NAMALWA (cell line): ENCODE measurements around the gene STIMATE.
A peak's percentile ranks its signal among the peaks of the same experiment; 100 is the strongest.

Source experiments
- DNase-seq: peaks from one replicate; pipeline ENCODE4 v3.0.0-alpha.2; 2015; ENCODE audit warnings: low spot score

The STIMATE gene

GRCh38 chr3:52841211-52841980 is 56.0 kb downstream of the STIMATE start:
- DNase-seq: no peak

DNA sequence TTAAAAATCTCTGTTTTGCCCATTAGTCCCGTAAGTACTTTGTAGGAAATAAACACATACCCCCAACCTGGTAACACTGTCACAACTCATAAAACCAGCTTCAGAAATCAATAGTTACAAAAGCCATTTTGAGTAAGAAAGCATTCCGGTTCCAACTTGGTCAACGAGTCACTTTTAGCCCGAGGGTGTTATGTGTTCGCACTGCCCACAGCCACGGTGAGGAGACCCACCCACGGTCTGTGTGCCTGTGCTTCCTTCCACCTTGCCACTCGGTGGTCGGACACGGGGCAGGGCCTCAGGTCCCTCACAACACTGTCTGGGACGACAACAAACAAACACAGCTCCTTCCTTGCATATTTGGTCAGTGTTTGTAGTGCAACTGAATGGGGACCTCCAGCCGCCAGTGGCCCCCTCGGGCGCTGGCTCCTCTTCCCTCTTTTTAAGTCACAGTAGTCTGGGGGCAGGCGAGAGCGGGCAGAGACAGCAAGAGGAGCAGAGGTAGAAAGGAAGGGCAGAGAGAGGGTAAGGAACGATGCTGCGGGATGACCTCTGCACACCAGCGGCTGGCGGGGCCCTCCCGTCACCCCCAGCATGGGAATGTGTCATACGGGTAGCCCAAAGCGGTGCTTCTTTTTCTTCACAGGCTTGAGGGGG is 57.3 kb downstream of the STIMATE start:
- DNase-seq: no peak

DNA sequence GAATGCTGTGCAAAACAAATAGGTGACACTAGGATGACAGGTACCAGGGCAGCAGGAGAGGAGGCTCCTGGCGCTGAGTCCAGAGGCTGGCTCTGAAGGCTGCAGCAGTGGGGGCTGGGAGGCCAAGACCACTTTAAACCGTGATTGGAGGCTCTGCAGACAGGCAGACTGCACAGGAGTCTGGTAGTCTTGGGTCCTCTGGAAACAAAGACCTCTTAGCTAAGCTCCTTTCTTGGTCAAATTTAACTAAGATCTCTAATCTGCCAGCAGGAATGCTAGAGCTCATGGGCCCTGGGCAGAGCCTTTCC is 58.1 kb downstream of the STIMATE start:
- DNase-seq: no peak

GRCh38 chr3:52838561-52839267 is 58.6 kb downstream of the STIMATE start:
- no peak for DNase-seq

DNA sequence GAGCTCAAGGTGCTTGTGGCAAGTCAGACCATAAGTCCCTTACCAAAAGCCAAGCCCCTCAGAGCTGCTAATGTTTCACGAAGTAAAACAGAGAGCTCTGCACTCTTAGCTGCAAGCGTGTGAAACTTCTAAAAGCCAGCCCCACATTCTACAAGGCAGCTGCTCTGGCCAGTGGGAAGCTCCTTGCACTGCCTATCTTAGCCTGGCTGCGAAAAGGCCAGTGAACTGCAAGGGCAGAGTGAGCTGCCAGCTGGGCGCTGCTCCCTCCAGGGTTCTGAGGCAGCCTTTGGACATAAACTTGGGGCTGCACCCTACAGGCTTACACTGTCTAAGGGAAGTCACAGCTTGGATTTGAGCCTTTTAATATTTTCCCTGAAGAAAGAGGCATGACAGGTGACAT is 60.4 kb downstream of the STIMATE start:
- DNase-seq: no peak

GRCh38 chr3:52836471-52836845 is 60.9 kb downstream of the STIMATE start:
- no peak for DNase-seq

DNA sequence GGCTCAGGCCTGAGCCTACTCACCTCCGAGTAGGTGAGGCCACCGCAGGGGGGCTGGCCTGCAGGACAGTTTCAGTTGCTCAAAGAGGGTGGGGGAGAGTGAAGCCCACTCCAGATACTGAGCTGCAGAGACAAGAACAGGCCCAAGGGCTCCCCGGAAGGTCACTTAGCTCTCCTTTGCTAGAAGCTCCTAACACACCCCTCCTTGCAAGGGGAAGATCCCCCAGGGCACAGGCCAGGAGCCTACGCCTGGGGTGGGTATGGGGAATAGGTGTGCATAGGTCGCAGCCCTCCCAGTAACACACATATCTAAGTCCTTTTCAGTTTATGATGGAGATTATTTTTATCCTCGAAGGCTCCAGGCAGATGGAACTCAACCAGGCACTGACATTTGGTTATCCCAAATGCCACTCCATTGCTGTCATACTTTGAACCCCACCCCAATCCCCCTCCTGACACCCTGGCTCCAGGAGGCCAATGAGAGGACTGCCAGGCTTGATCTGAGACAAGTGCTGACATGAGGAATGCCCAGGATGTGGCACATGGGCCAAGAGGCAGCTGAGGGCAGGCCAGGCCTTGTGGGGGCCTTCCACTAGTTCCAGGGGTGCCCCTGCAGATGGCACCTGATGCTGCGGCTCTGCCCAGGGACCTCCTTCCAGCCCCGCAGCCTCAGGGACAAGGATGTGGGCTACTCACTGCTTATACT is 61.4 kb downstream of the STIMATE start:
- DNase-seq: no peak

DNA sequence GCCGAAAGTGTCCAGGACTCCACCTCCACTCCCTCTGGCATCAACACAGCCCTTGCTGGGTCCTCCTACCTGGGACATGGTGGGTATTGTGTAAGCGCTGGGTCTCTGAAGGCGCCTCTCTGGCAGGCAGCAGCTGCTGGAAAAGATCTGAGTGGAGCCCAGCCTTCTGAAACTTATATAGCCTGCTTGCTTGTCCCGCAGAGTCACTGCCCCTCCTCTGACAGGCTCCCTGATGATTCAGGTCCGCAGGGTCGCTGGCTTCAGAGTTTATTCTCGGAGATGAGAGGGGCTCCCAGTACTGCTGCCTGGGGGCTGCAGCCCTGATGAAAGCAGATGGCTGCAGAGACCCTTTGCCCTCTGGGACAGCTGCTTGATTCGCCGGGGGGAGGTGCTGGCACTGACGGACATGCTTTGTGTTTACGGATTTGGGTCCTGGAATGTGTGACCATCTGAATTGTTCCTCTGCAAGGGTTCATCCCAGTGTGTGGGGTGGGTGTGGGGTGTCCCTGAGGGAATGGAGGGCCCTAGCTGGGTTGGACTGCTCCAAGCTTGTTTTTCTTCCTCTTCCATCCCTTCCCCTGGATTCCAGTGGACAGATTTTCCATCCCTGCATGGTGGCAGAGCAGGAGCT is 62.4 kb downstream of the STIMATE start, which contains the start of gene MUSTN1:
Gene MUSTN1, minus strand, starts transcription at position 149 of the 631 bp plus-strand sequence. Its CDS starts 71 bp downstream, at position 78.
- no peak for DNase-seq

DNA sequence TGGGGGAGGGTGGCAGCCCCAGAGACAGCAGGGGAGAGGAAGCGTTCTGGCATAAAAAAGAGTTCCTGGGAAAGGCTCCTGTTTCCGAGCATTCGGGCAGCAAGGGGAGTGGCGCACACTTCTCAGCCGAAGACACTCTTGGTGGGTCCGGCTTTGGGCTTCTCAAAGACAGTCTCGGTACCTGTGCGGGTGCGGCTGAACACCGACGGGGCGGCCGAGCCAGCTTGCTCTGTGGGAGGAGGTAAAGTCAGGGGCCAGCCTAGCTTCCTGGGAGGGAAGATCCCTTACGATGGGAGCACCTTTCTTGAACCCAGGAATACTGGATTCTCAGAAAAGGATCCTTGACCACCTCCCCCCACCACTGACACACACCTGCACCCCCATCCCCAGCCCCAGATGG is 64.1 kb downstream of the STIMATE start:
- no peak for DNase-seq

DNA sequence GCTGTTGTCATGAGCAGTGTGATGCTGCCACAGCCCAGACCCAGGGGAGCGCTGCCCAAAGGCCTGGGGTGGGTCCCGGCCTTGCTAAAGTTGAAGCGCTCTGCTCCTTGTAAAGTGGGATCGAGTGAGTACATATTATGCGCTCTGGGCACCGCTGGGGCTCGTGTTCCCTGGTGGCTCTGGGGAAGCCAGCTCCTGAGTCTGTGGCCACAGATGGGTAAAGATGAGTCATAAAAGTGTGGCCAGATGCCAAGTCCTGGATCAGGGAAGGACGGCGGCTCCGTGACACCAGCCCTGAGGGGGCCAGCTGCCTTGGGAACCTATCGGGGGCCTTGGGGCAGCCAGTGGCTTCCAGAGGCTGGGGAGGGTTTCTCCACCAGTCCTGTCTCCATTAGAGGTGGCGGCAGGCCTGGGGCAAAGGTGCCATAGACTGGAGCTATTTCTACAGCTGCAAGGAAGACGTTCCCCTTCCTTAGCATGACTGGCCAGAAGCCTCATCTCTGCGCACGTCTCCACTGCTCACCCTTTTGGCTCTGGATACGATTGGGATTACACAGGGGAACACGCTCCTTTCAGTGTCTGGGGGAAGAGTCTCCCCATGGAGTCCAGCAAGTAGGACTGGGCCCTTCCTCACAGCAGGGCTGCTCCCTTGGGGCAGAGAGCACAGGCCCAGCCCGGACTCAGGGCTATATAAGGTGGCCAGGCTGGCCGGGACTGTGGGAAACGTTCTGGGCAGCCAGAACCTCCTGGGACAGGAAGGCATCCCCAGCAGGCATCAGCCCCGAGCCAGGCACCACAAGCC is 65.6 kb downstream of the STIMATE start:
- DNase-seq: no peak

- no peak for DNase-seq
These were observed 66.7 kb downstream of the STIMATE start, which contains the start of gene ITIH4 for GRCh38 chr3:52830535-52831258. TSS of gene ITIH4 (minus strand) at chr3:52830672. CDS start at chr3:52830642, 30 bp downstream.

DNA sequence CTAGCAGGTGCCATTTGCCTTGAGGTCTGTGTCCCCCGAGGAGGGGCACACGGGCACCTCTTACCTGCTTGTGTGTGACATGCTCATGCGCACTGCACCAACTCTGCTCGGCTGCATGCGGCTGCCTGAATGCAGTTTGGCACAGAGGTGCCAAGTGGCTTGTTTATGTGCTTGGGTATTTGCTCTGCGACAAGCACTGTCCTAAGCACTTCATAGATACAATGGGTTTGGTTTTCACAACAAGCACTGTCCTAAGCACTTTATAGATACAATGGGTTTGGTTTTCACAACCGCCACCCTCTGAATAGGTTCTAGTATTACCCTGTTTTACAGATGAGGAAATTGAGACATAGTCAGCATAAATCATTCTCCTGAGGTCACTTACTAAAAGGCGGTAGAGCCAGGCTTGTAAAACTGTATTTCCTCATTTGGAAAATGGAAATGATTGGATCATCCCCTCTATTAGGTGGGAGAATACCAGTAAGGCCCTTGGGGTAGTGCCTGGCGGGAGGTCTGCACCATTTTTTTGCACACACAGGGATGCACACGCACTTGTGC is 67.4 kb downstream of the STIMATE start:
- no peak for DNase-seq

DNA sequence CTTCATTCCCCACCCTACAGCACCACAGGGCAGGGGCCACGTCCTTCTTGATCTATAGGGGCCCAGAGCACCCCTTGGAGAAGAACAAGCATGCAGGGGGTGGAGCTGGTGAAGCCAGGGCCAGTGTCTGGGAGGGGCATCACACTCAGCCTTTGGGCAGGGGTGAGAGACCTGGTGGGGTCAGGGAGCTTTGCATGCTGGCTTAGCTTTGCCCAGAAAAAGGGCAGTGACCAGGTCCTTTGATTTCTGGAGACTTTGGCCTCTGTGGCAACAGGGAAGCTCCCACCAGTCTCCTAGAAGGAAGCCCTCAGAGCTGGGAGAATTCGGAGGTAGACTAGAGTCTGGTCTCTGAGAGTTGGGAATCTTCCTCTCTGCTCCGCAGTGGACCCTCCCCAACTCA is 67.9 kb downstream of the STIMATE start:
- no peak for DNase-seq

DNA sequence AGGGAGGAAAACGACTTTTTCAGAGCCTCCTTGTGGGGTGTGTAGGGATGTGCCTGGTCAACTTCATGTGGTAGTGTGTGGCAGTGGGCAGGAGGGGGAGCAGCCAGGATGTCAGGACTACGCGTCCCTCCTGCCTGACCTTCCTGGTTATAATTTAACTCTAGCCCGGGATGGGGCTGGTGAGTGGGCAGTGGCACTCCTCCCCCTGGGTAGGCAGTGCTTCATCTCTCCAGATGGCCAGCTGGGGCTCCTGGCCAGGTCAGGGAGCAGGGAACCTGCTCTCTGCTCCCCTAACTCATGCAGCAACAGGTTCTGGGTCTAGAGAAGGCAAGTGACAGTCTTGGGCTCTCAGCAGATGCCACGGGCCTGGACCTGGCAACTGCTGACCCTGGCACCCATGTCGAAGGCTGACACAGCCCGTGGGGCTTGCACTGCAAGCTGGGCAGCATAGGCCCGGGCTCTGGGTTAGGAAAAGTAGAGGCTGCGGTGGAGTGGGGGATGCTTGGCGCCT is 69.4 kb downstream of the STIMATE start:
- DNase-seq: no peak

DNA sequence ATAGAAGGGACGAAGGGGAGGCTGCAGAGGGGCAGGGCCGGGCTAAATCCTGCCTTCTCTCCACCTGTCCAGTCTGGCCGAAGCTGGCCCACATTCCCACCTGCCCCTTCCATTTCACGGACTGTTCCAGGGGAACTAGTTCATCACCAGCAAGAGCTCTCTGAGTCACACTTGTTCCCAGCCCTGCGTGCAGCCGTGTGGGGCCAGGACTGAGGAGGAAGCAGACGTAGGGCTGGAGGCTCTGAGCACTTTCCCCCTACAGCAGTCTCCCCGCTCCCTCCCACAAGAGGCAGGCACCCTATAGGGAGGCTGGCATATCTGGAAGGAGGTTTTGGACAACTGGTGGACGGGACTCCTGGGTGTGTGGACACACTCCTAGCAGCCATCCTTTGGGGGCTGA is 69.9 kb downstream of the STIMATE start:
- no peak for DNase-seq

DNA sequence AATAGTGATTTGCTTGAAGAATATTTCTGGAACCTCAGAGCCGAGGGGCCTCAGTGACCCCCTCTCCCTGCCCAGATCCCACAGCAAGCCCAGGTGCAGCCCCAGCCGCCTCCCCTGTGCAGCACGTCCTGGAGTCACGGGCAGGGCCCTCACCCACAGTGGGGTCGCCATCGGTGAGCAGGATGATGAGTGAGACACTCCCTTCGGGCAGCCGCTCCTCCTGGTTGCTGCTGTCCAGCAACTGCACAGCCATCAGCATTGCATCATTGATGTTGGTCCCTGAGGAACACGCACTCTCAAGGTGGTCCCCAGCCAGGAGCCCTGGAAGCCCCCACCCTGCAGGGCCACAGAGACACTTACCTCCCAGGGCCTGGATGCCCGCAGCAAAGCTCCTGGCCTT is 73.3 kb downstream of the STIMATE start:
- DNase-seq: no peak

DNA sequence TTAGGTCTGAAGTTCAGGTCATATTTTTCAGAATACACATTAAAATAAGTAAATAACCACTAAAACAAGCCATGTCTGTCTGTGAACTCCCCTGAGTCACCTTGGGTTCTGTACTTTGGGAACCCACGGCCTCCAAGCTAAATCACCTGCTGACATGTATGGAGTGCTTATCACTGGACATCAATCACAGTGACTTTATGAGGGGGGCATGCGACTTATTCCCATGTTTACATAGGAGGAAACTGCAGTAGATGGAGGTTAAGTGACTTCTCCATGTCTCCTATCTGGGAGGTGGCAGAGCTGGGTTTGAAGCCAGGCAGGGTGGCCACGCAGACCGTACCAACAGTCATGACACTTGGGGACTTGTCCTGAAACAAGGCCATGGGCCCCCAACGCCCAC is 75.0 kb downstream of the STIMATE start:
- DNase-seq: no peak

DNA sequence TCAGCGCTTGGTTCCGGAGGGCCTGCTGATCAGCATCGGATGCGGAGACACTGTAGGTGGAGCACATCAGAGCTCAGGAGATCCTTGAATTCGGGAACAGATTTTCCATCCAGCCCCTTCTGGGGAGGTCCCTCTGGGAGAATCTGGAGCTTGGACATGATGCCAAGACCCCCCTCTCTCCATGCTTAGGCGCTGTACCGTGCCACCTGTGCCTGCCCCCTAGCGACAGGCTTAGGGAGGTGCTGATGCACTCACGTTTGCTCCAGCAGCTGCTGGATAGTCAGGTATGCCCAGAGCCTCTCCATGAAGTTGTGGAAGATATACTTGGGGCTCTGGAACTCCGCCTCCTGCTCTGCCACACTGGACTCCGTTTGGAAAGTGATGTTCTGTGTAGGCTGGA is 76.6 kb downstream of the STIMATE start:
- peak; percentile 42 for DNase-seq

- no peak for DNase-seq
These were observed 77.4 kb downstream of the STIMATE start for GRCh38 chr3:52819936-52820335.

DNA sequence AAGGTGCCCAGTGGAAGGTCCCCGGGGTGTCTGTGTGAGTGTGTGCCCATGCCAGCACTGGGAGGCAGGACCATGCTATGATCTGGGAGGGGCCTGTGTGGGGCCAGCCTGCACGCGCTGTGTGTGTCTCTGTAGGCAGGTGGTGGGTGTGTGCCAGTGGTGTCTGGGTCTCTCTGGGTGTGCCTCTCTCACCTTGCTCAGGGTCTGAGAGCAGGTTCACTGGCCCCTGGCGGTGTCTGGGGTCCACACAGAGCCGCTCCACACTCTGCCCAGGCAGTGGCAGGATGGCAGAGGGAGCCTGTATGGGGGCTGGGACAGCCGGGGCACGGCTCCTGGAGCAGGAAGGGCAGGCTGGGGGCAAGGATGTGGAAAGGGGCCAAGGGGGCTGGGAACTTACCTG is 79.5 kb downstream of the STIMATE start:
- no peak for DNase-seq
